ENCODE results near the gene MCL1.
"Not testable (repeated sequence)": the region's sequence is repeated elsewhere in the genome, so short reads cannot be mapped to it uniquely, and the experiment has no call there.

The MCL1 gene

DNA sequence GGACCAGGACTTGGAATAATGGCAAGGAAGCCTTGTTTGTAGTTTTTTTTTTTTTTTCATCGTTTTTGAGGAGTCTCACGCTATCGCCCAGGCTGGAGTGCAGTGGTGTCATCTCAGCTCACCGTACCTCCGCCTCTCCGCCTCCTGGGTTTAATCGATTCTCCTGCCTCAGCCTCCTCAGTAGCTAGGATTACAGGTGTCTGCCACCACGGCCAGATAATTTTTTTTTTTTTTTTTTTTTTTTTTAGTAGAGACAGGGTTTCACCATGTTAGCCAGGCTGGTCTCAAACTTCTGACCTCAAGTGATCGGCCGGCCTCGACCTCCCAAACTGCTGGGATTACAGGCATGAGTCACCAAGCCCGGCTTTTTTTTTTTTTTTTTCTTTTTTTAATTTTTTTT, 23.0 kb upstream of the MCL1 start:
- DNase-seq = not testable (repeated sequence)

- no peak for DNase-seq
Measured at GRCh38 chr1:150601540-150601939, 22.1 kb upstream of the MCL1 start.

GRCh38 chr1:150598346-150598745, 18.9 kb upstream of the MCL1 start:
- not testable (repeated sequence) for DNase-seq

DNA sequence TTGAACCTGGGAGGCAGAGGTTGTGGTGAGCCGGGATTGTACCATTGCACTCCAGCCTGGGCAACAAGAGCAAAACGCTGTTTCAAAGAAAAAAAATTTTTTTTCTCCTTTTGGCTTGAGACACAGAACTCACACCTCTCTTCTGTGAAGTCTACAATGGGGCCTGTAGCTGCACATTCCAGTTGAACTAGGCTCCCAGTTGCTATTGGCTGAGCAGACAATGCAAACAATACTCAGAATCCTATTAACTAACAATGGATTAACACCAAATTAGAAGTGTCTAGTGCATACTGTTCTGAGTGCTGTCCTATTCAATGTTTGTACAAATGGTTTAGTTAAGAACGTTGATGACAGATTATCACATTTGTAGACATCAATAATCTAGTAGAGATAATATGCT, 17.6 kb upstream of the MCL1 start:
- no peak for DNase-seq

GRCh38 chr1:150596095-150596892, 16.9 kb upstream of the MCL1 start:
- DNase-seq = no peak

DNA sequence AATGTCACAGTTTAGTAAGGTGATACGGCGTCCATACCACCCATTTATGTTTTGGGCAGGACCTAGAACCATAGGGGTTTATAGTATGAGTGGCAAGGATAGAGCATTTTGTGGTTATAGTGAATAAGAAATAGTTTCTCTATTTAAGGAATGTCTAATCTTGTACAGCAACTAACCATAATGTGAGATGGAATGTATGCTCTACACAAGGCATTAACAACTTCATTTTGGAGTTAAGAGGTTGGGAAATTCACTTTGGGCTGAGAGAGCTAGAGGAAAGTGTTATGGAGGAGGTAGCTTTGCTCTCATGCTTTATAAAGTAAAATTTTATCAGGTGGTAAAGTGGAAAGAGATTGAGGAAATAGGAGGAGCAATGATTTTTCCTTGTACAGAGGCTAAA, 3.0 kb upstream of the MCL1 start:
- DNase-seq = peak; percentile 72

GRCh38 chr1:150581962-150582361, 2.6 kb upstream of the MCL1 start:
- not testable (repeated sequence) for DNase-seq

DNA sequence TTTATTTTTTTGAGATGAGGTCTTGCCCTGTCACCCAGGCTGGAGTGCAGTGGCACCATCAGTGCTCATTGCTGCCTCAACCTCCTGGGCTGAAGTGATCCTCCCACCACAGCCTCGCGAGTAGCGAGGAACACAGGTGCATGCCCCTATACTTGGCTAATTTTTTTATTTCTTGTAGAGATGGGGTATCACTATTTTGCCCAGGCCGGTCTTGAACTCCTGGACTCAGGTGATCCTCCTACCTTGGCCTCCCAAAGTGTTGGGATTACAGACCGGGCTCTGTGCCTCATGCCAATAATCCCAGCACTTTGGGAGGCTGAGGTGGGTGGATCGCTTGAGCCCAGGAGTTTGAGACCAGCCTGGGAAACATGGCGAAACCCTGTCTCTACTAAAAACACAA, 2.0 kb upstream of the MCL1 start:
- DNase-seq = not testable (repeated sequence)

DNA sequence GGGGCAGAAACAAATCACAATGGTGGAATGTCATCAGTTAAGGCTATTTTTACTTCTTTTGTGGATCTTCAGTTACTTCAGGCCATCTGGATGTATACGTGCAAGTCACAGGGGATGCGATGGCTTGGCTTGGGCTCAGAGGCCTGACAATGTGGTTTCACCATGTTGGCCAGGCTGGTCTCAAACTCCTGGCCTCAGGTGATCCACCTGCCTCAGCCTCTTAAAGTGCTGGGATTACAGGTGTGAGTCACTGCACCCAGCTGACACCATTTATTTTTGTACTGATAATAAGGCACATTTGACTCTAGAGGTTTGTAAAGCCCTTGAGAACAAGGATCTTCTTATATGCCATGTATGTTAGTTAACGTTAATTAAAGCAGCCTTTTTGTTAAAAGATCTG, 1.6 kb upstream of the MCL1 start:
- not testable (repeated sequence) for DNase-seq

- DNase-seq = no peak
Measured at GRCh38 chr1:150579945-150580642, 684 bp upstream of the MCL1 start.

DNA sequence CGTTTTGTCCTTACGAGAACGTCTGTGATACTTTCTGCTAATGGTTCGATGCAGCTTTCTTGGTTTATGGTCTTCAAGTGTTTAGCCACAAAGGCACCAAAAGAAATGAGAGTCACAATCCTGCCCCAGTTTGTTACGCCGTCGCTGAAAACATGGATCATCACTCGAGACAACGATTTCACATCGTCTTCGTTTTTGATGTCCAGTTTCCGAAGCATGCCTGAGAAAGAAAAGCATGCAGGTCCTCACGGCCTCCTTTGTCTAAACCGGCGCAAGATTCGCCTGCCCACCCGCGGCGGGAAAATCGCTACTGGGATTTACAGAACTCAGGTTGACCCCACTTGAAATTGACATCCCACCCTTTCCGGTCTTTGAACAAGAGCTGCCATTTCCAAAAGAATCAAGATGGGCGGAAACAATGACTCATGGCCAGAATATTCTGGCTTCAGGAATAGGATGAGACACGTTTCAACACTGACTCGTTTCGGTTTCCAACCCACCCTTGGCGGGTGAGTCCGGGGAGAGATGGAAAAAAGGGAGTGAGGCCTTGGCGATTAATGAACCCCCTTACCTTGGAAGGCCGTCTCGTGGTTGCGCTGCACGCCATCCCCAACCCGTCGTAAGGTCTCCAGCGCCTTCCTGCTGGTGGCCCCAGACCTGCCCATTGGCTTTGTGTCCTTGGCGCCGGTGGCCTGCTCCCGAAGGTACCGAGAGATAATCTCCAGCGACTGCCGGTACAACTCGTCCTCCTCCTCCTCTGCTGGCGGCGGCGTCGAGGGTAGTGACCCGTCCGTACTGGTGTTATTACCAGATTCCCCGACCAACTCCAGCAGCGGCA, 919 bp downstream of the MCL1 start:
- peak; percentile 94 for DNase-seq

DNA sequence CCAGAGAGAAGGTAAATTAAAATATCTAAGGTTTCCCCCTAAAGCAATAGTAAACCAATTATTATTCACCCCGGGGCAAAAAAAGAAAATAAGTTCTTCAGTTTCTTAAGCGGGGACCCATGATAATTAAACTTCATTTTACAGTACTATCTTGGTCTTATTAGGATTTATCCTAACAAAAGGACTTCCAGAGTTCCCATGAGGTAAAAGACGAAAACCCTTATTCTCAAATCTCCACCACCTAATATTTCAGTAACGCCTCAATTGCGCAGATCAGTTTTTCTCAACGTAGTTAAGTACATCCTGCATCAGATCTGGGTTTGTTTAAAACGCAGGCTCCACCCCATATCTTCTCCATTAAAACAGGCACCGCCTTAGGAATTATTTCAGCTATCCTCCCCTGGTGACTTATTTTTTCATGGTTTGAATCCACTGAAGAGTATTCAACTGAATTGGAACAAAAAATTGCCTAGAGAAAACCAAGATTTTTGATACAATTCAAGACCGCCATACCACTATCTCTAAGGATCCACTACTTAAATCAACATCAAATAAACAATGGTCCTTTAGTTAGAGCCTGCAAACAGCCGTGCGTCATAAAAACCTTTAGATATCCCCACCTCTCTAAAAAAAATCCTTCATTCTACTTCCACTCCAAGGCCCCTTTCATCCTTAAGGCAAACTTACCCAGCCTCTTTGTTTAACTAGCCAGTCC, 1.7 kb downstream of the MCL1 start:
- DNase-seq = peak; percentile 28

DNA sequence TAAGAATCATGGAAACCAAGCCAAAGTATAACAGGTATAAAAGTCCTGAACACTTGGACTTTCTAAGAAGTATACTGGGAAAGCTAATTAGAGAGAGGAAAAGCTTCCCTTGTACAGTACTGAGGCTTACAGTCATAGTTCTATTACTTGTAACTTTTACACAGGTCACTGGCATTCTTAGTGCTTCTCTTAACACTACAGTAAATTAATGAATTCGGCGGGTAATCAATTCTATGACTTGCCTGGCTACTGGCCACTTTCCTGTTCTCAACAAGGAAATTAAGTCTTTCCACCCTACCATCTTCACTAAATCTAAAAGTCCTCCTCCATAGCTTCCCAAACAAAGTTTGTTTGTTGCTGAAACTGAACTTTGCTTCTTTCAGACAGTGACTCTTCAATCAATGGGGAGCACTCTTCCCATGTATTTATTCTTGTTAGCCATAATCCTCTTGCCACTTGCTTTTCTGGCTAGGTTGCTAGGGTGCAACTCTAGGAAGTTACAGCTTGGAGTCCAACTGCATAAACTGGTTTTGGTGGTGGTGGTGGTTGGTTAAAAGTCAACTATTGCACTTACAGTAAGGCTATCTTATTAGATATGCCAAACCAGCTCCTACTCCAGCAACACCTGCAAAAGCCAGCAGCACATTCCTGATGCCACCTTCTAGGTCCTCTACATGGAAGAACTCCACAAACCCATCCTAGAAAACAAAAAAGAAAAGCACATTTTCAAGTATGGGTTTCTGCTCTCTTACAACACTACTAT, 2.4 kb downstream of the MCL1 start:
- no peak for DNase-seq

DNA sequence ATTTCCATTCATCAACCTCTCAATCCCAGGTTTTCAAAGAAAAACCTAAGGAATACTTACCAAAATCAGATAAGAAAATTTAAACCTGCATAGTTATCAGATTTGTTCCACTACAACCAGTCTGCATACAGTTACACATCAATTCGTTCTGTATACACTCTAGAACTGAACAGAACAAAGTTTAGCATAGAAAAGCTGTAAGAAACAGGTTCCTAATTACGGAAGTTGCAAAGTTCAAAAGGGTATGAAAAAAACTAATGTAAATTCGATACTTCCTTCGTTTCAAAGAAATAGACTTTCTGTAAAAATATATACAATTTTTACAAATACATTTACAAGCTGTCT, 3.1 kb downstream of the MCL1 start:
- no peak for DNase-seq

DNA sequence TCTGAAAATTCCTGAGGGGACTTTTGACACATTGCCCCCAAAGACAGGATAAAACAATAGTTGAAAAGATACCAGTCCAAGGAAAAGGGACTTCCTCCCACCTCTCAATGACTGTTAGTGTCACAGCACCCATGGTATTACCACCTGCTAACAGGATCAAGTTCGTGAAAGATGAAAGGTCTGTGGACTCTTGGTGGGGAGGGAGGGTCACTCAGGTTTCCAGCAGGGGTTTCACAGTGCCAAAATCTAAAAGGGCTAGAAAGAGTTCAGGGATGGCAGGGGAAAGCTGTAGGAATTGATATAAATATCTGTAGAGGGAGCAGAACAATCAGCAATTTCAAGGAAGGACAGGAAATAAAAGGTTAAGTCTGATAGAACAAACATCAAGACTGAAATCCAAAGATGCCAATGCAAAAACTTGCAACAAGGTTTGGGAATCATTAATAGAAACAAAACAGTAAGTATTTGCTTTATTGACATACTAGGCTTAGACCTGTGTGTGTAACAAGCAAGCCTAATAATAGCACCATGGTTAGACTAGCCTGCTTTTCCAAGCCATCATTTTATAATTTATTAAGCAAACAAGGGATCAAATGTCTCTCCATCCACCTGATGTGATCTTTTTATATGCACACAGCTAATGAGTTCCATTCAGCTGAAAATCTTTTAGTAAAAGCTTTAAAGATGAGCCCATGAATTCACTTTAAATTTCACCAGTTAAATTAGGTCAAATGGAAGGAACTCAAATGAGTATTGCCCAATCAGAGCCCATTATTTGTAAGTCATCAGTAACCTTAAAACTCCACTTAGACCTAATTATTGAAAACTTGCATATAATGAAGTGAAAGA, 3.7 kb downstream of the MCL1 start:
- DNase-seq = no peak

DNA sequence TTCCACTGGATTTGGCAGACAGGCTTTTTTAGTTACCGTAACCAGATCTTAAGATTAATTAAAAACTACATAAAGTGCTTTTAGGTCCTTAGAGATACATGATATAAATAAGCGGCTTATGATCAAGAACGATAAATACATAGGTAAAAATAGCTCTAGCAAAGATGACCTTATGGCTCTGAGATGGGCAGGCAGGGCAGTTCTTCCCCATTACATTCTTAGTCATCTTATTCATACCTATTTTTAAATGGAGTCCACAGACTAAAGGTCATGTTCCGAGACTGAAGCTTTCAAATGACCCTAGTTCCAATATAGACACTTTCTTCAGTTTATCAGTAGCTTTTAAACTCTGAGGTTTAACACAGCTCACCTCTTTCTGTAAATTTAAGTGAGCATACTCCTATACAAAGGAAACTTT, 4.3 kb downstream of the MCL1 start:
- DNase-seq = no peak

DNA sequence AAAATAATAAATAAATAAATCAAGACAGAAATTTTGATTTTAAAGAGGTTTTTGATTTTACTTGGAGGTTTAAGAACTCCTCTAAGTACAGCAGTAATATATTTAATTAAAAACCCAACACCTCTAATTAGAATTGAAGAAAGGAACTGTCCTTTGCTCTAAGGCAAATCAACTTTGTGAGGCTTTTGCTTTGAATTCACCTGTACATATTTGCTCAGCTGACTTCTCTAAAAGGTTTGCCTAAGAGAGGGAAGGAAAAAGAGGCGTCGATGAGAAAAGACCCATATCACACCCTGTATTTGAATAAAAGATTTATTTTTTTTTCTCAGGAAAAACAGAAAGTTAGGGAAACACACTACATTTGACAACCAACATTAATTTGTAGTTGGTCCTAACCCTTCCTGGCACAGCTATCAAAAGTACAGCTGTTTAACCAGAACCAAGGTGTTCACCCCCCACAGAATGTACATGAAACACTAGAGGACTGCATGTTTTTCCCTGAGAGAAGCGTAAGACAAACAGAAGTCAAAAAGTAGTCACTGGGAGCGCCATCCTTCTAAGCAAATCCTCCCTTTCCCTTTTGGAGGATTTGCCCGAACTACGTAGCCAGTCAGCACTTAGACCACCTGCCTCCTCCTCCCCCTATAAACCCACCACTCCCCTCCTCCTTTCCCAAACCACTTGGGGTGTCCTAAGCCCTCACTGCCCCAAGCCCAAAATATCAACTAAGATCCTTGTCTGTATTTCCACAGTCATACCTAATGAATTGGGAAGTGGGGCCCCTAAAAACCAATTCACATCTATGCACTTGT, 4.9 kb downstream of the MCL1 start:
- DNase-seq = no peak

DNA sequence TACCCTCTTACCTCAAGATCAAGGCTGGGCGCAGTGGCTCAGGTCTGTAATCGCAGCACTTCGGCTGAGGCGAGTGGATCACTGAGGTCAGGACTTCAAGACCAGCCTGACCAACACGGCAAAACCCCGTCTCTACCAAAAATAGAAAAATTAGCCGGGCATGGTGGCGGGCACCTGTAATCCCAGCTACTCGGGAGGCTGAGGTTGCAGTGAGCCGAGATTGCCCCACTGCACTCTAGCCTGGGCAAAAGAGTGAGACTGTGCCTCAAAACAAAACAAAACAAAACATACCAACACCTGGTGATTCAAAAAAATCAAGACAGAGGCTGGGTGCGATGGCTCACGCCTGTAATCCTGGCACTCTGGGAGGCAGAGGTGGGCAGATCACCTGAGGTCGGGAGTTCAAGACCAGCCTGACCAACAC, 5.8 kb downstream of the MCL1 start:
- not testable (repeated sequence) for DNase-seq

GRCh38 chr1:150572918-150573647, 6.3 kb downstream of the MCL1 start:
- no peak for DNase-seq

Data from fibroblast of skin of scalp (primary cell).